Keratinocyte (primary cell): ENCODE data around the gene SRP14.

Experiments used
- EZH2 ChIP-seq: IDR thresholded peaks from one replicate; pipeline ENCODE4 v1.6.1; 2012; ENCODE audit warnings: inconsistent platforms, mild to moderate bottlenecking, low read length, moderate library complexity
- TF ChIP-seq, protein P1 (sequence below), 3 experiments: IDR thresholded peaks in 1 of 3; conservative IDR thresholded peaks in 1 of 3; optimal IDR thresholded peaks in 1 of 3; 2 replicates in 2 of 3; 3 replicates in 1 of 3; pipeline versions ENCODE3 to v1.5.1; 2011; ENCODE audit warnings: low read length in 3 of 3, mild to moderate bottlenecking in 3 of 3, moderate library complexity in 2 of 3, control low read depth in 1 of 3, inconsistent platforms in 1 of 3; ENCODE audit not compliant: insufficient read depth in 2 of 3; ENCODE audit errors: extremely low read depth in 1 of 3

DNA sequence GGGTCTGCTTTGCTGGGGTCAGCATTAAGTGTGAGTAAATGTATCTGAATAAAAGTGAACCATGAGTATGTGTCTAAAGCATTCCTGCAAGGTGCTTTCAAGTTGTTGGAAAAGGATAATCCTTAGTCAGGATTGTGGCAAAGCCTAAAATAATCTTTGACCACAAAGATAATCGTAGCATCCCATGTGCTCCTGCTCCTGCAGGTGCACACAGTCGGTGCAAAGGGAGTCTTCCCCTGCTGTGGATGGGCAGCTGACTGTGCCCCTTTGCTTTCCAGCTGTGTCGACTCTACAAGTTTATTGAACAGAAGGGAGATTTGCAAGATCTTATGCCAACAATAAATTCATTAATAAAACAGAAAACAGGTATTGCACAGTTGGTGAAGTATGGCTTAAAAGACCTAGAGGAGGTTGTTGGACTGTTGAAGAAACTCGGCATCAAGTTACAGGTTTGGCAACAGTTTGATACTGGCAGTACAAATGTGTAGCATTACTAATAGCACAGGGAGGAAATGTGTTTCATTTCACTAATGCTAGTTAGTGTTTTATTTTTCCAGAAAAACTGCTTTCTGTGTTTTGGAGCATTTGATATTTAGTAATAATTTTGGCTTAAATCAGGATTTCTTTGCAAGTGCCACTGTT lies 22.6 kb downstream of the SRP14 start:
- TF ChIP-seq, protein P1, sequence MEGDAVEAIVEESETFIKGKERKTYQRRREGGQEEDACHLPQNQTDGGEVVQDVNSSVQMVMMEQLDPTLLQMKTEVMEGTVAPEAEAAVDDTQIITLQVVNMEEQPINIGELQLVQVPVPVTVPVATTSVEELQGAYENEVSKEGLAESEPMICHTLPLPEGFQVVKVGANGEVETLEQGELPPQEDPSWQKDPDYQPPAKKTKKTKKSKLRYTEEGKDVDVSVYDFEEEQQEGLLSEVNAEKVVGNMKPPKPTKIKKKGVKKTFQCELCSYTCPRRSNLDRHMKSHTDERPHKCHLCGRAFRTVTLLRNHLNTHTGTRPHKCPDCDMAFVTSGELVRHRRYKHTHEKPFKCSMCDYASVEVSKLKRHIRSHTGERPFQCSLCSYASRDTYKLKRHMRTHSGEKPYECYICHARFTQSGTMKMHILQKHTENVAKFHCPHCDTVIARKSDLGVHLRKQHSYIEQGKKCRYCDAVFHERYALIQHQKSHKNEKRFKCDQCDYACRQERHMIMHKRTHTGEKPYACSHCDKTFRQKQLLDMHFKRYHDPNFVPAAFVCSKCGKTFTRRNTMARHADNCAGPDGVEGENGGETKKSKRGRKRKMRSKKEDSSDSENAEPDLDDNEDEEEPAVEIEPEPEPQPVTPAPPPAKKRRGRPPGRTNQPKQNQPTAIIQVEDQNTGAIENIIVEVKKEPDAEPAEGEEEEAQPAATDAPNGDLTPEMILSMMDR (optimal IDR thresholded peaks at IDR 0.05 in 1 of 3, IDR thresholded peaks at IDR 0.05 in 1 of 3, conservative IDR thresholded peaks at IDR 0.05 in 1 of 3; ENCODE audit: extremely low read depth in 1 of 3, insufficient read depth in 2 of 3, low read length in 3 of 3), result no peak
- TF ChIP-seq EZH2, result no peak
